Right hindlimb (tissue), 1 donor: ENCODE measurements around the gene EXOSC7.
"Not testable (repeated sequence)": the region's sequence is repeated elsewhere in the genome, so short reads cannot be mapped to it uniquely, and the experiment has no call there.

Source experiments
- DNase-seq: peaks from one replicate; pipeline ENCODE4 v3.0.0-alpha.2; 2018

EXOSC7 gene

DNA sequence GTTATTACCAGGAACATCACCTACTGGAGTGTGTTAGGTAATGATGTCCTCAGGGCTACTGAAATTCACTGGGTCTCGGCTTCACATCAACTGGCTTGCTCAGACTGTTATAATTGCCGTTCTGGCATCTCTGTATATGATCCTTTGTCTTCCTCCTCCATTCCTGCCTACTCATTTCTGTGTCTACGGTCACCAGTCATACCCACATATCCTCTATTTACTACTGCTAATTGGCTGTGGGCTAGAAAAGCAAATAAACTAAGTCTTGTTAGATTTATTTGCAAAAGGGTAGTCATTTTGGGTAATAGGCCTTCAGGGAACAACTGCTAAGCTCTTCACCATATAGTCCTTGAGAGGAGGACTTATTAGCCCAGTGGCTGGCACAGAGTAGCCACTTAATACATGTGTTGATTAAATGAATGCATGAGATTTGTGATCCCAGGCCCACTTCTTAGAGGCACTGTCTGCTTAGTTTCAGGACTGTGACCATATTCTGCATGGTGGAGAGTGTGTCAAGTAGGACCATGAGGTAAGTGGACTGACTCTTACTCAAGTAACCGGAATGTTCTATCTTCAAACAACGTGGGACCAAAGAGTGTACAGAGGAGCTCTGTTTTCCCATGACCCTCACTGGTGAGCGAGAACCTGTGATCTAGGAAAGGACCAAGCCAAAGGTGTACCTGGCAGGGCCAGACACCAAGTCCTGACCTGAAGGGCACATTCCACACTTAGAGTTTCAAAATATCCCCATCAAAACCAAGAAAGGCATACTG, 13.2 kb upstream of the EXOSC7 start:
- DNase-seq, result no peak

DNA sequence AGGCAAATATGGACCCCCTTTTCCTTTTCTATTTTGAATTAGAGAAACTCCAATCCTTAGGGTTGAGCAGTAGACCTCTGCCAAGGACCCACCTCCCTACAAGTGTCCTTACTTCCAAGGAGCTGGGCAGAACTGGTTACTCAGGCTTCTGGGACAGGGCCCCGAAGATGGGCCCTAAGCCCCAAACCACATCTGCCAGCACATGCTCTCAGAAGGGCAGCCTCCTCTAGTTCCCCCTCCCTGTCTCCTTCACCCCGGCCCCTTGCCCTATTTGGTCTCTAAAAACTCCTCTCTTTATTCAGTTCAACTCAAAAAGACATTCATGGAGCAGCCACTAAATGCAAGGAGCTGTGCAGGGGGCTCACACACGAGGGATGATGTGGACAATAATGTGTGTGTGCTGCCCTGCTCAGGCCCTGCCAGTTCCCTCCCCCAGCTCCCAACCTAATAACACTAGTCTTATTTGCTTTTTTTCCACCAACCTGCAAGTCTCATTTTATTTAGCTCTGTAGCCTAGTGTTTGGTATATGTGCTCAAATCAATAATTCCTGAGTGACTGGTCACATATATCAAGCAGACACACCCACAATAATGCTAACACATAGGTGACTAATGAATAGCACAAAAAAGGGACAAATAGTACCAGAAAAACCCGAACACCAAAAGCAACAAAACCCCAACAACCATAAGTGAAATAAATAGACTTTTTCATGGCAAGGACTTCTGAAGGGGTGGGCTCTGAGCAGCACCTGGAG, 12.3 kb upstream of the EXOSC7 start:
- no peak for DNase-seq

- no peak for DNase-seq
Observed at GRCh38 chr3:44965165-44965564, 10.9 kb upstream of the EXOSC7 start.

GRCh38 chr3:44966795-44967278, 9.2 kb upstream of the EXOSC7 start:
- no peak for DNase-seq

DNA sequence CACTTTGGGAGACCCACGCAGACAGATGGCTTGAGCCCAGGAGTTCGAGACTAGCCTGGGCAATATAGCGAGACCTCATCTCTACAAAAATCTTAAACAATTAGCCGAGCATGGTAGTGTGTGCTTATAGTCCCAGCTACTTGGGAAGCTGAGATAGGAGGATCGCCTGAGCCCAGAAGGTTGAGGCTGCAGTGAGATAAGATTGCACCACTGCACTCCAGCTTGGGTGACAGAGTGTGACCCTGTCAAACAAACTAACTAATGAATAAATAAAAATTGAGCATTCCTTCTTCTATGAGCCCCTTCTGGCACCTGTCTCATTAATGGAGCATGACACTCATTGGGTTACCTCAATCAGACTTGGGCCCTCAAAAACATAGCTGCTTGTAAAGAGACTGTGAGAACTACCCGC, 7.6 kb upstream of the EXOSC7 start:
- no peak for DNase-seq

GRCh38 chr3:44969154-44969827, 6.8 kb upstream of the EXOSC7 start:
- DNase-seq, result no peak

- no peak for DNase-seq
Observed at GRCh38 chr3:44969828-44970179, 6.2 kb upstream of the EXOSC7 start.

- DNase-seq, result no peak
Observed at GRCh38 chr3:44970926-44971490, 5.0 kb upstream of the EXOSC7 start.

DNA sequence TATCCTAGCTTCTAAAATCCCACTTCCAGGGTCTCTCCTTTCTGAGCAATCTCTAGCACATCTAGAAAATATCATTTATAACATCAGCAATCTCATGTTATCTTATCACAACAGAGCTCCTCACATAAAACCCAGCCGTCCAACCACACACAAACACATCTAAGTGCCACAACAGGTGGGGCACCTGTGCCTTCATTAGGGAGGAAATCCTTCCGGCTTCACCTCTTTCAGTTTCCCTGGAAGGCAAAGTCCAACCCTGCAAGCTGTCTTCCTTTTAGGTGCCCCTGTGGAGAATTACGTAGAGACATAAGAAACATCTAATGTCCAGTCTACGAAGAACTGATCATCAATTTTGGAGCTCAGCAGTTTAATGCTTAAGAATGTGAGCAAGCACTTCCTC, 1.6 kb upstream of the EXOSC7 start:
- DNase-seq, result no peak

GRCh38 chr3:44981220-44981619, 5.2 kb downstream of the EXOSC7 start:
- DNase-seq, result no peak

DNA sequence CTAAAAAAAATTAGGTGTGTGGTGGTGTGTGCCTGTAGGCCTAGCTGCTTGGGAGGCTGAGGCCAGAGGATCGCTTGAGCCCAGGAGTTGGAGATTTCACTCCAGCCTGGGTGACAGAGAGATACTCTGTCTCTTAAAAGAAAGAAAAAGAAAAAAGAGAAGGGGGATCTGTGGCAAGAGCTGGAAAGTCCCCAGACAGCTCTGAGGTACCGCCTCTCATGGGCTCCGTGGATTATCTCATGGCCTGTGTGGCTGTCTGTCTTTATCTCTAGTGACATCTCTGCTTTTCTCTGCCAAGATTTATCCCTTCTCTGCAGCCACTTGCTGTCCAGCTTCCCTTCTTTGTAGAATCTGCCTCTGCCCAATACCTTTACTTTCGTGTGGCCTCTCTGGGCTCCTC, 5.7 kb downstream of the EXOSC7 start:
- DNase-seq, result no peak

DNA sequence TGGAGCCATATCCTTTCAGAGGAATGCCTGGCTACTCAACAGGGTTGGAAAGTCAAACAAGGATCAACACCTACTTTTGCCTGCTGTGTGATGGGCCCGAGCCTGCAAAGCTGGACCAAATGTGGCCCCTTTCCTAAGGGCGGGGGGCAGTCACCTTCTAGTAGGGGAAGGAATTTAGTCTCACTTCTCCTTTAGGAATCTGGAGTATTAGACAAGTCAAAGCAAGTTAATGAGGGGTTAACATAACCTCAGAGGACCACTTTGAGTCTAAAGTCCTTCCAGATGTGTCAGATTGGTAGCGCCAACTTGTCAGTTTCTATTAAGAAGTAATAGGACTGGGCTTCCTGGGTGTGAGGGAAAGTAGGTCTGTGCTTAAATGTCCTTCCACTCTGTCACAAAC, 6.8 kb downstream of the EXOSC7 start:
- DNase-seq, result no peak

GRCh38 chr3:44983484-44983941, 7.5 kb downstream of the EXOSC7 start:
- no peak for DNase-seq

- DNase-seq, result no peak
Observed at GRCh38 chr3:44984335-44984734, 8.3 kb downstream of the EXOSC7 start.

DNA sequence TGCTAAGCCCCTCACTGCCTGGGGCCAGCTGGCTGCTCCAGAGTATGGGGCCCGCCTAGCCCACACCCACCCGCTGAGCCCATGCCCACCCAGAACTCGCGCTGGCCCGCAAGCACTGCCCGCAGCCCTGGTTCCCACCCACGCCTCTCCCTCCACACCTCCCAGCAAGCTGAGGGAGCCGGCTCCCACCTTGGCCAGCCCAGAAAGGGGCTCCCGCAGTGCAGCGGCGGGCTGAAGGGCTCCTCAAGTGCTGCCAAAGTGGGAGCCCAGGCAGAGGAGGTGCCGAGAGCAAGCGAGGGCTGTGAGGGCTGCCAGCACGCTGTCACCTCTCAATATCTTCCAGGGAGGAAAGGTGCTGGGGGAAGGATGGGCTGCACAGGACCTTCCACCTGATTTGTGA, 10.3 kb downstream of the EXOSC7 start:
- not testable (repeated sequence) for DNase-seq

- no peak for DNase-seq
Observed at GRCh38 chr3:44987332-44987731, 11.3 kb downstream of the EXOSC7 start.

DNA sequence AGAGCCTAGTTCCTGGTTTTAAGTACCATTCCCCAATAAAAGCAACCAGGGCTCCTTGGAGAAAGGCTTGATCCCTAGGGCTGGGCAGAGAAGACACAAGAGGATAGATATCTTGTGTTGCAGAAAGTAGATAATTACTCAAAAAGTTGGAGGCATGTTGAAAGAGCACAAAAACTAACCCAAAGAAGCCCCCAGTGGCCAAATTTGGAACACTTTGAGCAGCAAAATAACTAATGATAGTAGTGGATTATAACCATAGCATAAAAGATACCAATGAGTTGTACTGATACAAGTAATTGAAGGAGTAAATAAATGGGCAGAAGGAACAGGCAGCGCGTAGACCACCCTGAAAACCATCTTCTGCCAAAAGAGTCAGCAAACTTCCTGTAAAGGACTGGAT, 12.0 kb downstream of the EXOSC7 start:
- no peak for DNase-seq

- no peak for DNase-seq
Observed at GRCh38 chr3:44989141-44989540, 13.1 kb downstream of the EXOSC7 start.

DNA sequence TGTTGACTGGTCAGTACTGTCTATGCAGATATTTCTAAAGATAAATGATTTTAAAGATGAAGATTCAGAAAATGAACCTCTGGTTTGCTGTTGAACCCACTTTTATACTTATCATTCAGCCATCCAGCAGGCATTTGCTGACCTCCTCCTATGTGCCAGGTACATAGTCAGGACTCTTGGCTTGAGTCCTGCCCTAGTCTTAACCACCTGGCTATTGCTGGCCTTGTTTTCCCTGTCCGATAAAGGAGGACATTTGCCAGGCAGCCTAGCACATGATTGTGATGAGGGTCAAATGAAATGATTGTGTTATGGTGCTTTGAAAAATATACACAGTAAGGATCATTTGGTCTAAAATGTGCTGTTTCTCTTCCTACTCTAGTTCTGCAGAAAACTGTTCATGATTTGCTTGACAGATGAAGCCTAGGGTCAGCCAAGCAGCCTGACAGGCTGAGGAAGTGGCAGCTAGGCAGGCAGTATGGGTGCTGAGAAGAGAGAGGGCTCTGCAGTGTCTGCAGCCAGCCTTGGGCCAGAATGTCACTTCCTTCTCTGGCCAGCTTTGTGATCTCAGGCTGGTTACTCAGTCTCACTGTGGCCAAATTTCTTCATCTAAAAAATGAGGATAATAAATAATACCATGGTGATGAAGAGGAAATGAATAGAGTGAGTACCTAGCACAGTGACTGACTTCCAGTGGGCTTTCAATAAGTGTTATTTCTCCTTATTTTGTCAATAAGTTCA, 13.8 kb downstream of the EXOSC7 start:
- DNase-seq, result no peak

GRCh38 chr3:44991326-44991725, 15.3 kb downstream of the EXOSC7 start:
- DNase-seq, result no peak

GRCh38 chr3:44992555-44993470, 16.8 kb downstream of the EXOSC7 start:
- no peak for DNase-seq
